ENCODE data around the gene SPATA21.
"Not testable (repeated sequence)": the region's sequence is repeated elsewhere in the genome, so short reads cannot be mapped to it uniquely, and the experiment has no call there.

Gene SPATA21

GRCh38 chr1:16380868-16381267 lies 56.4 kb downstream of the SPATA21 start:
- no peak for DNase-seq (ENCODE audit: low spot score)

- no peak for DNase-seq (ENCODE audit: low spot score)
These were observed 58.8 kb downstream of the SPATA21 start for GRCh38 chr1:16378443-16378842.

- DNase-seq (ENCODE audit: low spot score) = no peak
These were observed 60.3 kb downstream of the SPATA21 start for GRCh38 chr1:16376971-16377370.

- DNase-seq (ENCODE audit: low spot score) = peak; percentile 81
These were observed 61.5 kb downstream of the SPATA21 start for GRCh38 chr1:16375521-16376340.

GRCh38 chr1:16374266-16374665 lies 63.0 kb downstream of the SPATA21 start:
- DNase-seq (ENCODE audit: low spot score) = no peak

- no peak for DNase-seq (ENCODE audit: low spot score)
These were observed 64.5 kb downstream of the SPATA21 start for GRCh38 chr1:16372535-16373285.

- peak; percentile 89 for DNase-seq (ENCODE audit: low spot score)
These were observed 65.5 kb downstream of the SPATA21 start for GRCh38 chr1:16371725-16372124.

- no peak for DNase-seq (ENCODE audit: low spot score)
These were observed 67.4 kb downstream of the SPATA21 start for GRCh38 chr1:16369821-16370220.

GRCh38 chr1:16367968-16368890 lies 69.0 kb downstream of the SPATA21 start:
- no peak for DNase-seq (ENCODE audit: low spot score)

- DNase-seq (ENCODE audit: low spot score) = peak; percentile 69
These were observed 69.8 kb downstream of the SPATA21 start for GRCh38 chr1:16367258-16367967.

- DNase-seq (ENCODE audit: low spot score) = peak; percentile 97
These were observed 70.4 kb downstream of the SPATA21 start, which contains the start of gene SZRD1 for GRCh38 chr1:16366722-16367257. Gene SZRD1 (plus strand): TSS chr1:16367242. CDS start chr1:16367258, 16 bp downstream.

GRCh38 chr1:16365146-16365498 lies 72.1 kb downstream of the SPATA21 start:
- DNase-seq (ENCODE audit: low spot score) = not testable (repeated sequence)

GRCh38 chr1:16356867-16357266 lies 80.4 kb downstream of the SPATA21 start:
- DNase-seq (ENCODE audit: low spot score) = no peak

- DNase-seq (ENCODE audit: low spot score) = no peak
These were observed 82.6 kb downstream of the SPATA21 start for GRCh38 chr1:16354619-16355018.

- DNase-seq (ENCODE audit: low spot score) = peak; percentile 36
These were observed 84.2 kb downstream of the SPATA21 start for GRCh38 chr1:16352842-16353535.

- peak; percentile 88 for DNase-seq (ENCODE audit: low spot score)
These were observed 85.0 kb downstream of the SPATA21 start, which contains the start of gene FBXO42 for GRCh38 chr1:16351994-16352841. Gene FBXO42 (minus strand): TSS chr1:16352480. CDS start chr1:16315418, 37,062 bp downstream.

- DNase-seq (ENCODE audit: low spot score) = peak; percentile 17
These were observed 85.7 kb downstream of the SPATA21 start for GRCh38 chr1:16351456-16351993.

- DNase-seq (ENCODE audit: low spot score) = no peak
These were observed 87.3 kb downstream of the SPATA21 start for GRCh38 chr1:16349847-16350406.

All from kidney capillary endothelial cell (primary cell).